H1 (cell line): ENCODE results near the gene CCDC185. TPM values are rescaled to one million over a fixed set of nuclear protein-coding genes. Genes with fewer than 3 reads are reported as not detected.

Experiments
- CTCF ChIA-PET: fragments of 300-600 bp; sonication (Branson Sonifier 250); formaldehyde crosslinking; loops from one replicate; lab custom pipeline; 2021; ENCODE audit not compliant: partially characterized antibody; lab: Charles Lee
- POLR2A ChIA-PET: fragments of 300-600 bp; sonication (Branson Sonifier 250); formaldehyde crosslinking; loops from one replicate; lab custom pipeline; 2021; ENCODE audit warnings: inconsistent platforms; ENCODE audit not compliant: partially characterized antibody; lab: Charles Lee
- DNase-seq, 2 experiments: peaks; one replicate each; pipeline versions ENCODE4 v3.0.0 to v3.0.0-alpha.2; 2010 to 2022; ENCODE audit warnings: low spot score in 2 of 2, low read depth in 1 of 2, mixed read lengths in 1 of 2
- FAIRE-seq: peaks from 2 replicates; lab custom pipeline; 2011; peaks lifted over from hg19 to GRCh38; lab: Jason Lieb, UNC
- H2AFZ ChIP-seq: 2 replicates; pipeline ENCODE4 v1.8.1; 2012; ENCODE audit warnings: low read length, inconsistent platforms
- H2AK5ac ChIP-seq: 2 replicates; pipeline ENCODE4 v1.6.1; 2013; ENCODE audit warnings: low read depth, low read length
- H2BK120ac ChIP-seq: replicated peaks from 2 replicates; pipeline ENCODE3; 2013; ENCODE audit warnings: low read depth, low read length, inconsistent platforms
- H2BK12ac ChIP-seq: 2 replicates; pipeline ENCODE4 v1.6.1; 2013; ENCODE audit warnings: low read depth, low read length
- H2BK15ac ChIP-seq: 2 replicates; pipeline ENCODE4 v1.6.1; 2013; ENCODE audit warnings: low read length
- H2BK20ac ChIP-seq: 2 replicates; pipeline ENCODE4 v1.6.1; 2013; ENCODE audit warnings: low read length
- H2BK5ac ChIP-seq: 2 replicates; pipeline ENCODE4 v1.6.1; 2013; ENCODE audit warnings: low read depth, low read length
- H3K14ac ChIP-seq: 2 replicates; pipeline ENCODE4 v1.6.1; 2013; ENCODE audit warnings: inconsistent platforms; ENCODE audit not compliant: insufficient read length
- H3K18ac ChIP-seq: 2 replicates; pipeline ENCODE4 v1.6.1; 2013; ENCODE audit warnings: low read length; ENCODE audit errors: extremely low read depth
- H3K23ac ChIP-seq: 2 replicates; pipeline ENCODE4 v1.6.1; 2013; ENCODE audit warnings: inconsistent platforms; ENCODE audit not compliant: insufficient read length
- H3K23me2 ChIP-seq: 2 replicates; pipeline ENCODE4 v1.6.1; 2013; ENCODE audit warnings: low read depth, low read length
- H3K27ac ChIP-seq: 2 replicates; pipeline ENCODE4 v1.6.1; 2011; ENCODE audit warnings: low read depth, low read length, inconsistent platforms
- H3K27me3 ChIP-seq, 4 experiments: replicated peaks in 1 of 4; 1 replicate in 1 of 4; 2 replicates in 3 of 4; pipeline versions ENCODE4 v1.6.1 to v1.8.1; 2011 to 2013; ENCODE audit warnings: low read length in 3 of 4, mild to moderate bottlenecking in 3 of 4, inconsistent platforms in 2 of 4, mixed read lengths in 2 of 4, moderate library complexity in 1 of 4; ENCODE audit not compliant: control insufficient read depth in 3 of 4, insufficient read depth in 3 of 4; ENCODE audit errors: extremely low read depth in 1 of 4
- H3K36me3 ChIP-seq, 4 experiments: 2 replicates each; pipeline versions ENCODE4 v1.6.1 to v1.8.1; 2011 to 2013; ENCODE audit warnings: mild to moderate bottlenecking in 4 of 4, low read length in 3 of 4, moderate library complexity in 2 of 4, control low read depth in 1 of 4, inconsistent platforms in 1 of 4; ENCODE audit not compliant: insufficient read depth in 4 of 4, control insufficient read depth in 2 of 4
- H3K4ac ChIP-seq: replicated peaks from 2 replicates; pipeline ENCODE3; 2013; ENCODE audit warnings: low read length, low read depth, mixed read lengths, inconsistent platforms; ENCODE audit not compliant: insufficient read length
- H3K4me1 ChIP-seq, 4 experiments: replicated peaks in 1 of 4; 1 replicate in 1 of 4; 2 replicates in 3 of 4; pipeline versions ENCODE4 v1.6.1 to v1.8.1; 2011 to 2013; ENCODE audit warnings: low read length in 3 of 4, inconsistent platforms in 2 of 4, mixed read lengths in 1 of 4; ENCODE audit not compliant: insufficient read depth in 4 of 4, control insufficient read depth in 3 of 4
- H3K4me2 ChIP-seq, 2 experiments: 2 replicates each; pipeline versions ENCODE4 v1.6.1 to v1.8.1; 2011 to 2013; ENCODE audit warnings: low read depth in 2 of 2, low read length in 2 of 2, control low read depth in 1 of 2, inconsistent platforms in 1 of 2, mild to moderate bottlenecking in 1 of 2; ENCODE audit not compliant: insufficient read depth in 1 of 2
- H3K4me3 ChIP-seq, 4 experiments: fragments of 200-600, 300-600 bp in 1 of 4; sonication (generic), shearing (Covaris generic), sonication (Bioruptor Twin) in 1 of 4; 2 replicates each; pipeline versions ENCODE4 v1.5.1 to v1.8.1; 2011 to 2016; ENCODE audit warnings: low read length in 4 of 4, low read depth in 3 of 4, control low read depth in 2 of 4, inconsistent platforms in 2 of 4, mild to moderate bottlenecking in 2 of 4, mixed read lengths in 1 of 4, moderate library complexity in 1 of 4; ENCODE audit not compliant: insufficient read depth in 2 of 4; ENCODE audit errors: extremely low read depth in 1 of 4
- H3K56ac ChIP-seq: replicated peaks from 2 replicates; pipeline ENCODE3; 2013; ENCODE audit warnings: low read depth, mild to moderate bottlenecking, mixed read lengths, low read length, inconsistent platforms; ENCODE audit not compliant: insufficient read length
- H3K79me1 ChIP-seq: 2 replicates; pipeline ENCODE4 v1.6.1; 2013; ENCODE audit warnings: low read depth, low read length, control low read depth
- H3K79me2 ChIP-seq, 2 experiments: 2 replicates each; pipeline versions ENCODE4 v1.6.1 to v1.8.1; 2012 to 2013; ENCODE audit warnings: low read length in 2 of 2, mild to moderate bottlenecking in 2 of 2, inconsistent platforms in 1 of 2; ENCODE audit not compliant: insufficient read depth in 2 of 2, control insufficient read depth in 1 of 2
- H3K9ac ChIP-seq, 4 experiments: replicated peaks in 1 of 4; 1 replicate in 1 of 4; 2 replicates in 3 of 4; pipeline versions ENCODE4 v1.6.1 to v1.8.1; 2011 to 2013; ENCODE audit warnings: low read depth in 3 of 4, low read length in 3 of 4, control low read depth in 2 of 4, mild to moderate bottlenecking in 2 of 4, moderate library complexity in 2 of 4, inconsistent platforms in 1 of 4; ENCODE audit errors: extremely low read depth in 1 of 4
- H3K9me3 ChIP-seq, 2 experiments: 2 replicates each; pipeline versions ENCODE4 v1.6.1 to v1.8.1; 2012 to 2013; ENCODE audit warnings: mild to moderate bottlenecking in 2 of 2, moderate library complexity in 2 of 2, control low read depth in 1 of 2, inconsistent platforms in 1 of 2, low read depth in 1 of 2, low read length in 1 of 2, mixed read lengths in 1 of 2; ENCODE audit not compliant: insufficient read depth in 2 of 2
- H4K20me1 ChIP-seq, 2 experiments: replicated peaks in 1 of 2; 2 replicates each; pipeline versions ENCODE3 to v1.8.1; 2011 to 2013; ENCODE audit warnings: inconsistent platforms in 2 of 2, low read length in 2 of 2, mild to moderate bottlenecking in 1 of 2; ENCODE audit not compliant: insufficient read depth in 2 of 2, control insufficient read depth in 1 of 2
- H4K5ac ChIP-seq: 2 replicates; pipeline ENCODE4 v1.6.1; 2013; ENCODE audit warnings: low read length, low read depth, mixed read lengths, inconsistent platforms; ENCODE audit not compliant: insufficient read length
- H4K8ac ChIP-seq: 2 replicates; pipeline ENCODE4 v1.8.0; 2013; ENCODE audit warnings: mild to moderate bottlenecking, moderate library complexity, low read length, inconsistent platforms; ENCODE audit not compliant: insufficient read depth; ENCODE audit errors: extremely low read depth
- H4K91ac ChIP-seq: replicated peaks from 2 replicates; pipeline ENCODE3; 2013; ENCODE audit warnings: low read length, mixed read lengths, inconsistent platforms; ENCODE audit not compliant: insufficient read length
- JUN ChIP-seq: IDR thresholded peaks from 2 replicates; pipeline ENCODE4 v1.6.1; 2011; ENCODE audit warnings: low read depth, mild to moderate bottlenecking, improper control_type of control experiment, low read length
- RAD21 ChIP-seq, 2 experiments: IDR thresholded peaks in 1 of 2; conservative IDR thresholded peaks in 1 of 2; 2 replicates each; pipeline ENCODE4 v1.6.1; 2011; ENCODE audit warnings: low read depth in 2 of 2, low read length in 2 of 2, improper control_type of control experiment in 1 of 2, inconsistent platforms in 1 of 2, mild to moderate bottlenecking in 1 of 2, moderate library complexity in 1 of 2
- WGBS, 2 experiments: shearing (Covaris generic) in 1 of 2; methylation state at CpG; one replicate each; pipeline versions ENCODE4 v1.1.6 to v1.1.7; 2013 to 2015; ENCODE audit warnings: low lambda C conversion rate in 2 of 2, mixed read lengths in 2 of 2, inconsistent platforms in 1 of 2, low coverage in 1 of 2, missing lambda C conversion rate in 1 of 2; ENCODE audit not compliant: insufficient replicate concordance in 2 of 2, insufficient coverage in 1 of 2, insufficient read length in 1 of 2; ENCODE audit errors: extremely low coverage in 1 of 2, missing lambda C conversion rate in 1 of 2; 5-methylcytosine and 5-hydroxymethylcytosine counted together
- polyA plus RNA-seq, 7 experiments: library from polyadenylated mRNA; depleted of rRNA in 3 of 7; stranded (reverse) in 5 of 7; unstranded in 2 of 7; fragments of >200 nt in 5 of 7; fragments of 200-250 nt in 2 of 7; gene quantifications; 1 replicate in 5 of 7; 2 replicates in 1 of 7; 4 replicates in 1 of 7; pipeline versions ENCODE4 v1.2.1 to v1.2.3, GENCODE V29; 2011 to 2013; ENCODE audit warnings: missing spikeins in 2 of 7, mixed read lengths in 2 of 7
- total RNA-seq: library from RNA; stranded (reverse); fragmentation: NEBNext Ultra II Directional; extraction: Animal tissue kit (Norgen Biotek cat#: 25700); gene quantifications from 2 replicates; pipeline ENCODE4 v1.2.1, GENCODE V29; 2021
- TF ChIP-seq, protein P1 (sequence below), 3 experiments: IDR thresholded peaks; 1 replicate in 2 of 3; 2 replicates in 1 of 3; pipeline versions ENCODE4 v1.5.1 to v1.6.1; 2011; ENCODE audit warnings: low read length in 3 of 3, mild to moderate bottlenecking in 3 of 3, inconsistent platforms in 2 of 3, low read depth in 1 of 3, moderate library complexity in 1 of 3; ENCODE audit not compliant: insufficient read depth in 1 of 3; ENCODE audit errors: control extremely low read depth in 1 of 3

The CCDC185 gene
- total and polyA plus RNA-seq, 2 of the 8 experiments (the other 6 are each of a cell fraction or from before 2014, with no cell fraction given) = not detected

DNA sequence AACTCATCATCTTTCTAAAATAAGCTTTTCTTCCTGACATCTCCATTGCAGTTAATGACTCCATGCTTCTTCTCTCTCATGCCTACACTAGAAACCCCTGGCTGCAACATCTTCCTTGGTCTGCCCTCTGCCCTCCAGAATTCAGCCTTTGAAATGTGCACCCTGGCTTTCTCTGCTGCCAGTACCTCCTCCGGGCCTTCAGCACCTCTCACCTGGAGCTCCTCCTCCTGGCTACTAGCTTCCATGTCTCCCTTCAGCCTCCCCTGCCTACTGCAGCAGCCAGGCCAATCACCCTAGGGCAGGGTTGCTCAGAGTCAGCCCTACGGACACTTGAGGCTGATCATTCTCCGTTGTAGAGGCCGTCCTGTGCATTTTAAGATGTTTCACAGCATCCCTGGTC lies 47.5 kb upstream of the CCDC185 start:
- Histone ChIP-seq H3K9me3 (no peaks in the 10 kb centered on the region), H3K79me1 (no peaks in the 10 kb centered on the region), H3K23me2 (no peaks in the 10 kb centered on the region), H3K4ac (no peak overlapping the region), H2BK5ac (no peak overlapping the region), H3K14ac (no peak overlapping the region), H3K4me2 (no peak overlapping the region), H2BK120ac (no peak overlapping the region), H3K27me3 (no peaks in the 10 kb centered on the region), H3K27ac (no peak overlapping the region), H3K9ac (no peak overlapping the region), H3K23ac (no peak overlapping the region), H4K8ac (no peak overlapping the region), H4K5ac (no peak overlapping the region), H3K4me1 (no peaks in the 10 kb centered on the region), H4K91ac (no peak overlapping the region), H2BK20ac (no peak overlapping the region), H3K79me2 (no peaks in the 10 kb centered on the region)
- ChIA-PET CTCF (interaction anchor here (0.6 to 2.7 kb wide), 6 partner anchors 9 to 1048 kb away, joined by 3 to 10 read pairs (median 4); no protein-coding TSS in a partner anchor), POLR2A (interaction anchor here (0.9 kb wide), 1 partner anchor 13 kb away, joined by 3 read pairs; no protein-coding TSS in a partner anchor)
- FAIRE-seq (no peak), DNase-seq (no peak)
- 72% methylated on average over 4 of the region's 4 CpGs; no CpG with 5 or more reads in 1 of the 2 experiments for WGBS, 2 experiments
- TF ChIP-seq JUN = no peak
- TF ChIP-seq RAD21 (IDR thresholded peaks at IDR 0.05 in 1 of 2, conservative IDR thresholded peaks at IDR 0.05 in 1 of 2; ENCODE audit: low read depth in 2 of 2, low read length in 2 of 2) = peak; percentile 50 to 65
- TF ChIP-seq, protein P1, sequence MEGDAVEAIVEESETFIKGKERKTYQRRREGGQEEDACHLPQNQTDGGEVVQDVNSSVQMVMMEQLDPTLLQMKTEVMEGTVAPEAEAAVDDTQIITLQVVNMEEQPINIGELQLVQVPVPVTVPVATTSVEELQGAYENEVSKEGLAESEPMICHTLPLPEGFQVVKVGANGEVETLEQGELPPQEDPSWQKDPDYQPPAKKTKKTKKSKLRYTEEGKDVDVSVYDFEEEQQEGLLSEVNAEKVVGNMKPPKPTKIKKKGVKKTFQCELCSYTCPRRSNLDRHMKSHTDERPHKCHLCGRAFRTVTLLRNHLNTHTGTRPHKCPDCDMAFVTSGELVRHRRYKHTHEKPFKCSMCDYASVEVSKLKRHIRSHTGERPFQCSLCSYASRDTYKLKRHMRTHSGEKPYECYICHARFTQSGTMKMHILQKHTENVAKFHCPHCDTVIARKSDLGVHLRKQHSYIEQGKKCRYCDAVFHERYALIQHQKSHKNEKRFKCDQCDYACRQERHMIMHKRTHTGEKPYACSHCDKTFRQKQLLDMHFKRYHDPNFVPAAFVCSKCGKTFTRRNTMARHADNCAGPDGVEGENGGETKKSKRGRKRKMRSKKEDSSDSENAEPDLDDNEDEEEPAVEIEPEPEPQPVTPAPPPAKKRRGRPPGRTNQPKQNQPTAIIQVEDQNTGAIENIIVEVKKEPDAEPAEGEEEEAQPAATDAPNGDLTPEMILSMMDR (IDR thresholded peaks at IDR 0.05; ENCODE audit: control extremely low read depth in 1 of 3, insufficient read depth in 1 of 3, low read depth in 1 of 3, low read length in 3 of 3) = peak; percentile 40 to 49 (median 41)
- TF ChIP-seq, all 59 proteins: peak for 2
- Histone ChIP-seq H3K56ac (no peak overlapping the region), H4K20me1 (no peaks in the 10 kb centered on the region), H2BK12ac (no peak overlapping the region), H2AK5ac (no peak overlapping the region), H2AFZ (no peak overlapping the region), H3K4me3 (no peak overlapping the region), H2BK15ac (no peak overlapping the region), H3K18ac (no peak overlapping the region), H3K36me3 (no peaks in the 10 kb centered on the region)
